GM18520 (cell line): ENCODE results near the gene KRT73.

Experiments
- ATAC-seq: cut with Tn5 transposase; IDR thresholded peaks from one replicate; pipeline ENCODE4 v1.9.1; 2021; ENCODE audit not compliant: unreplicated experiment

KRT73 gene

DNA sequence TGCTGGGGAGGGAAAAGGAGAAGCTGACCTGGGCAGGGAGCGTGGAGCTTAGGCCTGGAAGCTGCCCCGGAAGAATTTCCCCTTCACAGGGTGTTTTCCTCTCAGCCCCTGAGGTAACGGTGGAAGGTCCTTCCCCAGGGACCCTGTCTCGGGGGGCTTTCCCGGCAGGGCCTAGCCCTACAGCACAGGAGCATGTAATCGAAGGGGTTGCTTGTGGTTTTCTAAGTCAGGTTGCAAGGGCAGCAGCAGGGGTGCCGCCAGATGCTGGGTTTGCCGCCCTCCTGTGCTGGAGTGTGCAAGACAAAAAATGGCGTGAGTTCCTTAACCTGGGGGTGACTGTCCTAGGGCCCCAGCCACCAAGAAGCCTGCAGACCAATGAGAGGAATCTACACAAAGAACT is 43.1 kb downstream of the KRT73 start:
- no peak for ATAC-seq

GRCh38 chr12:52573743-52574142 is 44.6 kb downstream of the KRT73 start, which contains the start of gene KRT74:
Gene KRT74 (minus strand): TSS chr12:52573843. CDS start chr12:52573777, 66 bp downstream.
- ATAC-seq: no peak

- ATAC-seq: no peak
Observed at GRCh38 chr12:52573306-52573705, 45.1 kb downstream of the KRT73 start.

- no peak for ATAC-seq
Observed at GRCh38 chr12:52570511-52570910, 47.8 kb downstream of the KRT73 start.

GRCh38 chr12:52568111-52568510 is 50.2 kb downstream of the KRT73 start:
- no peak for ATAC-seq

DNA sequence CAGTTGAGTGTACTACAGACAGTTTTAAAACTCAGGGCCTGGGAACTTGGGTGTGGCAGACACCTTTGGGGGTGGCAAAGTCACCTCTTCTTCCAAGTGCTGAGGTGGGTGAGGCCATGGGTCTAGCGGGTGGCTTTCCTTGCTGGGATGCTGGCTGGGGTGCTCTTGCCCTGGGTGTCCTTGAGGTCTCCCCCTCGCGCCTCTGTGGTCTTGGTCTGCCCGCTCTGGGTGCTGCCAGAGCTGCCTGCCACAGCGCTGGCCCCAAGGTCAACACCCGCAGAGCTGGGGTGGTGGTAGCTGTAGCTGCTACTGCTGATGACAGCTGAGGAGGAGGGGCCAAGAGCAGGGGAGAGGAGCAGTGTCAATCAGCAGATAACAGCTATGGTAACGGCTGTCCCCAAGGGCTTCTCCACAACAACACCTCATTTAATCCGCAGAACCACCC is 51.5 kb downstream of the KRT73 start:
- ATAC-seq: no peak

DNA sequence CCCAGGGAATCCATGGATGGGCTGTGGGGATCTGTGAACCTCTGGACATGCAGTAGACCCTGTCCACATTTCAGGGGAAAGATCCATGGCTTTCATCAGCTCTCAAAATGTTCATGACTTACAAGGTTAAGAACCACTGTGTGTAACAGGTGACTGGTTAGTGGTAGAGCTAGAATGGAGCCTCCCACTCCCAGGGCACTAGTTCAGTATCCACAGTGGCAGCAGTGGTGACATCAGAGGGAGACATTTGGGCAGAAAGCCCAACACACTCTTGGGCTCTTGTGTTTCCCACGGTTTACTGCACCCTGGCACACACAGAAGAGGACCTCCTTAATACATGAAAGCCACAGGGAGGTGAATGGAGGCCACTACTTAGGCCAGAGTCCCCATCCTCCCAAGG is 53.8 kb downstream of the KRT73 start:
- no peak for ATAC-seq

- ATAC-seq: no peak
Observed at GRCh38 chr12:52561880-52562449, 56.4 kb downstream of the KRT73 start.

DNA sequence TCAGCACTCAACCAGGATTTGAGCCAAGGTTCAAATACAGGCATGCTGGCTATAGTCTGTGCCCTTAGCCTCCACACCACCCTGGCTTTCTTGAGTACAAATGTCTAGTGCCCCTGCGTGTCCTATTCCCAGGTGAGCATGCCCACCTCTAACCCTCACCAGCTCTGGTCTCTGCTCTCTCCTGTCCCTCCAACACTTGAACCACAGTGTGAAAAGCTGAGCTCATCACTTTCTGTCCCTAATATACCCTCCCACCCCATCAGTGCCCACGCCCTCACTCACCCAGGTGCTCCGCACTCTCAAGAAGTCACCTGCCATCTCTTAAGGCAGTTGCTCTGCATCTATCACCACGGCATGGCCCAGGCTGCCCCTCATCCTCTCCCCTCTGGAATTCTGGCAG is 58.4 kb downstream of the KRT73 start:
- ATAC-seq: no peak

DNA sequence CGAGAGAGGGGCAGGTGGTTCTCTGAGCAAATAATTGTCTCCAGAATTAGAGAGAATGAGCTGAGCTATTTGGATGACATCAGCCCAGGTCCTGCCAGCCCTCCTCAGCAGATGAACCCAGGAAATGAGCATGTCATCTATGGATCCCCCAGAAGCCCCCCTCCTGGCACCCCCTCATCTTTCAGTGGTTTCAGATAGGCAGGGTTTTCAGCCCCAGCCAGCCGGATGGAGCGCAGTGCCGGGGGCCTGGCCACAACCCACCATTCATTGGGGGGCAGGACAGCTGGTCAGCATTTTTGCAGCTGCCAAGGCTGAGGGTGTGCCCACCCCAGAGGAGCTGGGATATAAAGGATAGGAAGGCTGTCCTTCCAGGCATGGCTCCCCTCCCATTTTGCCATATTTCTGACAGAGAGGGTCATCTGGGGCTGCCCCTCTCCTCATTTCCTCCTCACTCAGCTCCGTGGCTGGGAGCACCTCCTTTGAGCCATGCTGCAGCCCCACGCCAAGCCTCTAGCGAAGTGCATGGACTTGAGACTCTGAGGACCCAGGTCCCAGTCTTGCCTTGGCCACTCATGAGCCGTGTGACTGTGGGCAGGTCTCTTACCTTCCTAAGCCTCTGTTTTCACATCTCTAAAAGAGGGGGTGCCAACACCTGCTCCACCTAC is 59.4 kb downstream of the KRT73 start:
- ATAC-seq: no peak
